Measurements from ENCODE around the gene ORAI3. TPM values are rescaled to one million over a fixed set of nuclear protein-coding genes. Genes with fewer than 3 reads are reported as not detected.

The ORAI3 gene
- total and polyA plus RNA-seq, 2 donors from 2014 or later: 23.1 to 32.3 TPM

- Histone ChIP-seq H3K9me3 (ENCODE audit: control insufficient read depth in 2 of 3, insufficient read depth in 1 of 3, low read length in 3 of 3) (no peaks in the 10 kb centered on the region), H3K4me1 (ENCODE audit: control insufficient read depth in 2 of 3, insufficient read depth in 2 of 3, low read depth in 1 of 3, low read length in 3 of 3) (peaks cover 0 to 26% (median 15%) of the 10 kb centered on the region in 3 donors), H3K36me3 (ENCODE audit: control insufficient read depth in 2 of 3, insufficient read depth in 3 of 3, low read length in 3 of 3) (no peaks in the 10 kb centered on the region), H3K4me3 (ENCODE audit: low read length in 3 of 3) (no peak overlapping the region), H3K27me3 (ENCODE audit: control insufficient read depth, insufficient read depth, low read length) (no peaks in the 10 kb centered on the region), H3K27ac (ENCODE audit: low read depth in 2 of 2, low read length in 2 of 2) (no peak overlapping the region), H3K9ac (ENCODE audit: low read length in 3 of 3) (no peak overlapping the region)
- TF ChIP-seq, protein P1, sequence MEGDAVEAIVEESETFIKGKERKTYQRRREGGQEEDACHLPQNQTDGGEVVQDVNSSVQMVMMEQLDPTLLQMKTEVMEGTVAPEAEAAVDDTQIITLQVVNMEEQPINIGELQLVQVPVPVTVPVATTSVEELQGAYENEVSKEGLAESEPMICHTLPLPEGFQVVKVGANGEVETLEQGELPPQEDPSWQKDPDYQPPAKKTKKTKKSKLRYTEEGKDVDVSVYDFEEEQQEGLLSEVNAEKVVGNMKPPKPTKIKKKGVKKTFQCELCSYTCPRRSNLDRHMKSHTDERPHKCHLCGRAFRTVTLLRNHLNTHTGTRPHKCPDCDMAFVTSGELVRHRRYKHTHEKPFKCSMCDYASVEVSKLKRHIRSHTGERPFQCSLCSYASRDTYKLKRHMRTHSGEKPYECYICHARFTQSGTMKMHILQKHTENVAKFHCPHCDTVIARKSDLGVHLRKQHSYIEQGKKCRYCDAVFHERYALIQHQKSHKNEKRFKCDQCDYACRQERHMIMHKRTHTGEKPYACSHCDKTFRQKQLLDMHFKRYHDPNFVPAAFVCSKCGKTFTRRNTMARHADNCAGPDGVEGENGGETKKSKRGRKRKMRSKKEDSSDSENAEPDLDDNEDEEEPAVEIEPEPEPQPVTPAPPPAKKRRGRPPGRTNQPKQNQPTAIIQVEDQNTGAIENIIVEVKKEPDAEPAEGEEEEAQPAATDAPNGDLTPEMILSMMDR (IDR thresholded peaks at IDR 0.05; ENCODE audit: borderline replicate concordance, extremely low read depth, insufficient read depth): no peak
- DNase-seq (no peak), FAIRE-seq (no peak)
- intact Hi-C loops (cut with DNase I): no loop called here
These were observed 2.3 kb downstream of the ORAI3 start for GRCh38 chr16:30951193-30951592.

- H3K27ac ChIP-seq (ENCODE audit: low read depth in 2 of 2, low read length in 2 of 2): no peak overlapping the region
- H3K36me3 ChIP-seq (ENCODE audit: control insufficient read depth in 2 of 3, insufficient read depth in 3 of 3, low read length in 3 of 3): no peaks in the 10 kb centered on the region
- intact Hi-C loops (cut with DNase I): no loop called here
- no peak overlapping the region for H3K4me3 ChIP-seq (ENCODE audit: low read length in 3 of 3)
- no peaks in the 10 kb centered on the region for H3K27me3 ChIP-seq (ENCODE audit: control insufficient read depth, insufficient read depth, low read length)
- DNase-seq (no peak), FAIRE-seq (no peak)
- H3K9me3 ChIP-seq (ENCODE audit: control insufficient read depth in 2 of 3, insufficient read depth in 1 of 3, low read length in 3 of 3): no peaks in the 10 kb centered on the region
- H3K4me1 ChIP-seq (ENCODE audit: control insufficient read depth in 2 of 3, insufficient read depth in 2 of 3, low read depth in 1 of 3, low read length in 3 of 3): peaks cover 0 to 29% (median 15%) of the 10 kb centered on the region in 3 donors
- no peak overlapping the region for H3K9ac ChIP-seq (ENCODE audit: low read length in 3 of 3)
- TF ChIP-seq, protein P1 (IDR thresholded peaks at IDR 0.05; ENCODE audit: borderline replicate concordance, extremely low read depth, insufficient read depth): no peak
These were observed 2.9 kb downstream of the ORAI3 start for GRCh38 chr16:30951750-30952149.

DNA sequence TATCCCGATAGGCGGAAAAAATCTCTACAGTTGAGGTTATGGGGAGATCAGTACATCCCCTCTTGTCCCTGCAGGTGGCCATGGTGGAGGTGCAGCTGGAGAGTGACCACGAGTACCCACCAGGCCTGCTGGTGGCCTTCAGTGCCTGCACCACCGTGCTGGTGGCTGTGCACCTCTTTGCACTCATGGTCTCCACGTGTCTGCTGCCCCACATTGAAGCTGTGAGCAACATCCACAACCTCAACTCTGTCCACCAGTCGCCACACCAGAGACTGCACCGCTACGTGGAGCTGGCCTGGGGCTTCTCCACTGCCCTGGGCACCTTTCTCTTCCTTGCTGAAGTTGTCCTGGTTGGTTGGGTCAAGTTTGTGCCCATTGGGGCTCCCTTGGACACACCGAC lies 4.2 kb downstream of the ORAI3 start:
- DNase-seq: no peak
- no peaks in the 10 kb centered on the region for H3K27me3 ChIP-seq (ENCODE audit: control insufficient read depth, insufficient read depth, low read length)
- H3K4me1 ChIP-seq (ENCODE audit: control insufficient read depth in 2 of 3, insufficient read depth in 2 of 3, low read depth in 1 of 3, low read length in 3 of 3): peaks cover 0 to 31% (median 15%) of the 10 kb centered on the region in 3 donors
- no peak for FAIRE-seq
- no peak overlapping the region for H3K9ac ChIP-seq (ENCODE audit: low read length in 3 of 3)
- intact Hi-C loops (cut with DNase I): no loop called here
- no peaks in the 10 kb centered on the region for H3K36me3 ChIP-seq (ENCODE audit: control insufficient read depth in 2 of 3, insufficient read depth in 3 of 3, low read length in 3 of 3)
- peak overlapping the region in 1 of 2 donors; percentile 14 for H3K27ac ChIP-seq (ENCODE audit: low read depth in 2 of 2, low read length in 2 of 2)
- no peaks in the 10 kb centered on the region for H3K9me3 ChIP-seq (ENCODE audit: control insufficient read depth in 2 of 3, insufficient read depth in 1 of 3, low read length in 3 of 3)
- no peak overlapping the region for H3K4me3 ChIP-seq (ENCODE audit: low read length in 3 of 3)
- TF ChIP-seq, protein P1 (IDR thresholded peaks at IDR 0.05; ENCODE audit: borderline replicate concordance, extremely low read depth, insufficient read depth): no peak

Data from kidney (tissue), 14 donors.